Measurements from ENCODE around the gene PRPSAP2.
"Not testable (repeated sequence)": the region's sequence is repeated elsewhere in the genome, so short reads cannot be mapped to it uniquely, and the experiment has no call there.

PRPSAP2 gene

DNA sequence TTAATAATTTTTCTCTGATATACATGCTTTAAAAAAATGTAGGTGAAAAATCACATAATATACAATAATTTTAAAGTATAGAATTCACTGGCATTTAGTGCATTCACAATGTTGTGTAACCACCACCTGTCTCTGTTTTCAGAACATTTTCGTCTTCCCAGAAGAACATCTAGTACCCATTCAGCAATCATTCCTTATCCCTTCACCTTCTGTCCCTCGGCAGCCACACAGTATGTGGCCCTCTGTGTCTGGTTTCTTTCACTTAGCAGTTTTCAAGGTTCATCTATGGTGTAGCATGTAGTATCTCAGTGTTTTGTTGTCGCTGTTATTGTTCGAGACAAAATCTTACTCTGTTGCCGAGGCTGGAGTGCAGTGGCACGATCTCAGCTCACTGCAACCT is 33.6 kb downstream of the PRPSAP2 start:
- no peak for DNase-seq

DNA sequence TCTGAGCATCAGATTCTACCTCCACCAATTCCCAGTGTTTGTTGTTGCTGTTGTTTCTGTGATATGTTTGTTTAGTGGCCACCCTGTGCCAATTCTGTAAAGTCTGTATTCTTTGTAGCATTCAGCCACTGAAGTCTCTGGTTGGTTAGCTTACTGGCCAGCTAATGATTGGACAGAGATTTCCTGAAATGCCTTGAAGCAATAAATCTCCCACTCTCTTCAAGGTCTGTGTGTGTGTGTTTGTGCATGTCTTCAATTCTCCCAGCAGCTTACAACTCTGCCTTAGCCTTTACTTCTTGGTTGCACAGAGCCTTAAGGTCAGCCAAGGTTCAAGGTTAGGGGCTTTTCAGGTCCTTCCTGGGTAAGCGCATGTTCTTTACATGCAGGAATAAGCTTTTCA is 38.2 kb downstream of the PRPSAP2 start:
- no peak for DNase-seq

DNA sequence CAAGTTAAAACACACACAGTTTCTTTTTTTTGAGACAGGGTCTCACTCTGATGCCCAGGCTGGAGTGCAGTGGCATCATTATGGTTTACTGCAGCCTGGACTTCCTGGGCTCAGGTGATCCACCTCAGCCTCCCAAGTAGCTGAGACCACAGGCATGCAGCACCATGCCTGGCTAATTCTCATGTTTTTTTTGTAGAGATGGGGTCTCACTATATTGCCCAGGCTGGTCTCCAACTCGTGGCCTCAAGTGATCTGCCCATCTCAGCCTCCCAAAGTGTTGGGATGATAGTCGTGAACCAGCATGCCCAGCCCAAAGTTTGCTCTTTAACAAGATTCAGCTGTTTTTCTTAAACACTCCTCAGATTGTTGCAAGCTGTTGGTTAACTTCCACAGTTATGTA is 39.0 kb downstream of the PRPSAP2 start:
- no peak for DNase-seq

DNA sequence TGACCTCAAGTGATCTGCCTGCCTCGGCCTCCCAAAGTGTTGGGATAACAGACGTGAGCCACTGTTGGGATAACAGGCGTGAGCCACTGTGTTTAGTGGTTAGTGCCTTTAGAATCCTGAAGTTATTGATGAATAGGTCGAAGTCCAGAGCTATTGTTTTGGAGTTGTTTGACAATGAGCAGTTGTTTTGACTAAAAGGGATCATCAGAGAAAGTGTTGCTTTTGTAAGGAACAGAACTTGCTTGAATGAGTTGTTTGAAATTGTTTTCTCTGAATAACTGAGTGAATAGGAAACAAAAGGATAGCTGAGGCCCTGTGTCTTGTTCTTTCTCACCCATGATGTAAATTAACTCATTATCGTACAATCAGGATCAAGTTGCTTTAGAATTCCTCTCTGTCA is 46.6 kb downstream of the PRPSAP2 start:
- no peak for DNase-seq

DNA sequence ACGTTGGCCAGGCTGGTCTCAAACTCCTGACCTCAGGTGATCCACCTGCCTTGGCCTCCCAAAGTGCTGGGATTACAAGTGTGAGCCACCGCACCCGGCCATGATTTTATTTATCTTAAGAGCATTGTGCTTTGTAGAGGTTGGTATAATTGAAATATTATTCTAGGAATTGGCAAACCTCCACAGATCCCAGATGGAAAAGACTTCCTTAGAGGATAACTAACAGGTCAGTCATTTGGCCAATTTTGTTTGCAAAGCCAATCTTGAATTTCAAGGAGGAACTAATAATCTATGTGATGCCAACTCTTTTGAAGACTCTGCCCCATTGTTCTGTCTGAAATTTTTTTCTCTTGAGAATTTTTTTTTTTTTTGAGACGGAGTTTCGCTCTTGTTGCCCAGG is 47.3 kb downstream of the PRPSAP2 start:
- DNase-seq: no peak

DNA sequence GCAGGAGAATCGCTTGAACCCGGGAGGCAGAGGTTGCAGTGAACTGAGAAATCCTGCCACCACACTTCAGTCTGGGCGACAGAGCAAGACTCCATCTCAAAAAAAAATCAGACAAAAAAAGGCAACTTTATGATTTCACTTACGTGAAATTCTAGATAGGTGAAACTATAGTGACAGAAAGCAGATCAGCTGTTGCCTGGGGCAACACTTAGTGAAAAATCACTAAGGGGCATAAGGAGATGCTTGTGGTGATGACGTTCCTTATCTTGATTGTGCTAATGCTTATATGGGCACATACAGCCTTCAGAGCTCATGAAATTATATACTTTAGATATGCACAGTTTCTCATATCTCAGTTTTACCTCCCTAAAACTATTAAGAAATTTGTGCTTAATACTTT is 52.4 kb downstream of the PRPSAP2 start:
- DNase-seq: no peak

DNA sequence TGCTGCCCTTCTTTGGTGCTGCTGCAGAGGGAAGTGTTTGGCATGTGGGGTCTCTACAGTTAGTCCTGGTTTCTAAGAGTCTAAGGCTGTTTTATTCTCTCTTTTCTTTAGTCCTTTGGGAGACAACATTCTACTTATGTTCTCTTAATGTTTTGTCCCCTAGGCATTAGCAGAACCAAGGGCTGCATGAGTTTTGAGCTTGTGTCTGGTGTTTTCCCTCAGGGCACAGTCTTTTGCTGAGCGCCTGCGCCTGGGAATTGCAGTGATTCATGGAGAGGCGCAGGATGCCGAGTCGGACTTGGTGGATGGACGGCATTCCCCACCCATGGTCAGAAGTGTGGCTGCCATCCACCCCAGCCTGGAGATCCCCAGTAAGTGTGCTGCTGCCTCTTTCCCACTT is 53.0 kb downstream of the PRPSAP2 start:
- no peak for DNase-seq

DNA sequence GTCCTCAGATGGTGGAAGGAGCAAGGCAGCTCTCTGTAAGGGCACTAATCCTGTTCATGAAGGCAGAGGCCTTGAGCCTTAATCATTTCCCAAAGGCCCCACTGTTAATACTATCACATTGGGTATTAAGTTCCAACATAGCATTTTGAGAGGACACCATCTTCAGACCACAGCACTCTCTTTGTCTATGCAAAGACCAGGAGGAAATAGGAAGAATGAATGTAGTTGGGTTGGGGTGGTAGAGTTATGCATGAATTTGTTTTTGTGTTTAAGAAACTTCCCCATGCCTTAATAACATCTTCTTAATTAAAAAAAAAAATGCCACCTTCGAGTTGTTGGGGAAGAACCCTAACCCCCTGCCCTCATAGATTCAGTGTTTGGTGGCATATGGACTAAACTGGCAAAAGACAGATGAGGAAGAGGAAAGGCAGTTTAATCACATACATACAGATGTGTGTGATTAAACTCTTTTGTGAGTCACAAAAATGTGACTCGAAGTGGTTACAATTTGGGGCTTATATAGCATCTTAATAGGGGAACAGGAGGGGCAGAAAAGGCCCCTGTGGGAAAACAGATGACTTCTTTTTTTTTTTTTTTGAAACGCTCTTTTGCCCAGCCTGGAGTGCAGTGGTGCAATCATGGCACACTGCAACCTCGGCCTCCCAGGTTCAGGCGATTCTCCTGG is 59.0 kb downstream of the PRPSAP2 start:
- no peak for DNase-seq

DNA sequence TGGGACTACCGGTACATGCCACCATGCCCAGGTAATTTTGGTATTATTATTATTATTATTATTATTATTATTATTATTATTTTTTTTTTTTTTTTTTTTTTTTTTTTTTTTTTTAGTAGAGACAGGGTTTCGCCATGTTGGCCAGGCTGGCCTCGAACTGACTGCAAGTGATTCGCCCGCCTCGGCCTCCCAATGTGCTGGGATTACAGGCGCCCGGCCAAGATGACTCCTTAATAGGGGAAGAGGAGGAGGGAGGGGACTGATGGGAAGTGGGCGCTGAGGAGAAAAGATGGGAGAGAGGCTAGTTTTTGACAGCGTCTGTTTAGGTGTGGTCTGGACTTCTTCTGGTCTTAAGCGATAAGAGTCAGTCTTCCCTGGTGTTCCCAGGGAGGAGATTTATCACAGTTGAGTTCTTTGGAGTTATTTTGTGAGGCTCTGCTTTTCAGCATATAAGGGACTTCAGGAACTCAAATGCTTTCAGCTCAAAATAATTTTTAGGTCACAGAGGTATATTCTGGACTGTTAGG is 59.6 kb downstream of the PRPSAP2 start:
- no peak for DNase-seq

DNA sequence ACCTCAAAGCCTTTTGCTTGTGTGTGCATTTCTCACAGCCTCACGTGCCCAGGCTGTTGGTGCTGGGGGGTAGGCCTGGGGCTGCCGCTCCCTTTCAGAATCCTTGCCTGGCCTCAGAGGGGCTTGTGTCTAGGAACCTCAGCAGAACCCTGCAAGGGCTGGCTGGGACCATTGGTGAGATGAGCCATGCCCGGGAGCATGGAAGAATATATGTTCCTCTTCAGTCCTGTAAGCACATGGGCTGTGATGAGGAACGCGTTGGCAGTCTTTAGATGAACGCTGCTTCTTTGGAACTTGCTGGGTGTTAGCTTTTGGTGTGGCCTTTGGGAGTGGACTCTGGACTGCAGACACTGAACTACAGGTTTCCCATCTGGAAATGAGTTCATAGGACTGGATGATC is 62.0 kb downstream of the PRPSAP2 start:
- no peak for DNase-seq

DNA sequence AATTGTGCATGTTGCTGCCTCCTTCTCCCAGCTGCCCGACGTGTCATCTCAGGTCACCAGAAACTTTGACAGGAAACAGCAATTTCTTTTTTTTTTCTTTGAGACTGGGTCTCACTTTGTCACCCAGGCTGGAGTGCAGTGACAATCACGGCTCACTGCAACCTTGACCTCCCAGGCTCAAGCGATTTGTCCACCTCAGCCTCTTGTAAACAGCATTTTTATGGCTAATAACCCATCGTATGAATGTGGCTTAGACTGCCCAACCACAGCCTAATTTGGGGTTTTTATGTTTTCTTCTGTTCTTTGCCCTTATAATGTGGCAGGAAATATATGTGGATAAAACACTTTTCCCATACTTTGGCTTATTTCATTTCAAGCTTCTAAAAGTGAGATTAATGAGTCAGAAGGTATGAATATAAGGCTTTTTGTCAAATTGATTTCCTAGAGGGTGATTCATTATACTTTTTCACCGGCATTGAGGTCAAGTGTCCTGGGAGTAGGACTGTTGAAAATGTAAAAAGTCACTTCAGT is 63.0 kb downstream of the PRPSAP2 start:
- no peak for DNase-seq

DNA sequence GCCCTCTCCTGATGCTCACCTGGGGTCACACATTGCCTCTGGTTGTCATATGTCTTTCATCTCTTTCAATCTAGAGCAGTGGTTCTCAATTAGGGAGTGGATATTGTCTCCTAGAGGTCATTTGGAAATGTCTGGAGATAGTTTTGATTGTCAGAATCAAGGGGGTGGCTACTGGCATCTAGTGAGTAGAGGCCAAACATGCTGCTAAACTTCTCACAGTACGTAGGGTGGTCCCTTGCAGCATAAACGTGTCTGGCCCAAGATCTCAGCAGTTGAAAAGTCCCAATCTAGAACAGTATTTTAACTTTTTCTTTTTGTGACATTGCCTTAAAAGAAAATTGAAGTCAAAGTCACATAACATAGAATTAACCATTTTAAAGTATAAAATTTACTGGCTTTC is 63.6 kb downstream of the PRPSAP2 start:
- no peak for DNase-seq

DNA sequence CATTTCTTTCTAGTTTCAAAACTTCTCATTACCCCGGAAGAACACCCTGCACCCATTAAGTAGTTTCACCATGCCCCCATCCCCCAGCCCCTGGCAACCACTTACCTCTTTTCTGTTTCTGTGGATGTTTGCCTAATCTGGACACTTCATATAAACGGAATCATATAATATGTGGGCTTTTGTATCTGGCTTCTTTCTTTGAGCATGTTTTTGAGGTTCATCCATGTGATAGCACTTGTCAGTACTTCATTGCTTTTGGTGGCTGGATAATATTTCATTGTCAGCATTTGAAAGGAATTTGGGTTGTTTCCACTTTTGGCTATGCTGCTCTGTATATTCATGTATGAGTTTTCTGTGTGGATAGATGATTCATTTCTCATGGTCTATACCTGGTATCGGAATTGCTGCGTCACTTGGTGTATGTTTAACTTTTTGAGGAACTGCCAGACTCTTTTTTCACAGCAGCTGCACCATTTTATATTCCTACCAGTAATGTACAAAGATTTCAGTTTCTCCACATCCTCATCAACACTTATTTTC is 64.1 kb downstream of the PRPSAP2 start:
- no peak for DNase-seq

DNA sequence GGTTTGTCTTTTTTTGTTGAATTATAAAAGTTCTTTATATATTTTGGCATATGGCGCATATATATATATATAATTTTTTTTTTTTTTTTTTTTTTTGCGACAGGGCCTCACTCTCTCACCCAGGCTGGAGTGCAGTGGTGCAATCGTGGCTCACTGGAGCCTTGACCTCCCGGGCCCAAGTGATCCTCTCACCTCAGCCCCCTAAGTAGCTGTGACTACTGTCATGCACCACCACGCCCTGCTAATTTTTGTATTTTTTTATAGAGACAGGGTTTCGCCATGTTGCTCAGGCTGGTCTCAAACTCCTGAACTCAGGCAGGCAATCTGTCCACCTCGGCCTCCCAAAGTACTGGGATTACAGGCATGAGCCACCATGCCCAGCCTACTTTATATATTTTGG is 64.7 kb downstream of the PRPSAP2 start:
- not testable (repeated sequence) for DNase-seq

DNA sequence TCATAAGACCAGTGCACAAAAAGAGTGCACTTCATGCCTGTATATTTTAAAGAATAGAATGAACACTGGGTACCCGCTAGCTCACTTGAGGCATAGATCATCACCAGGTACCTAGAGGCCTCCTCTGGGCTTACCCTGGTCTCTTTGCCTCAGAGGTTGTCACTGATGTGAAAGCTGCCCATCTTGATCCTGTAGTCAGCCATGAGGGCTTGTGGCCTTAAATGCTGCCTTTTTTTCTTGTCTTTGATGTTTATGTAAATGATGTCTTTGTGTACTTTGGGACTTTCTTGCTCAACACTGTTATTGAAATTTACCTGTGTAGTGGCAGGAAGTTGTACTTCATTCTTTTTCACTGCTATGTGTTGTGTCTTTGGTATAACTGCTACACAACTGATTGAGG is 67.3 kb downstream of the PRPSAP2 start:
- DNase-seq: no peak

DNA sequence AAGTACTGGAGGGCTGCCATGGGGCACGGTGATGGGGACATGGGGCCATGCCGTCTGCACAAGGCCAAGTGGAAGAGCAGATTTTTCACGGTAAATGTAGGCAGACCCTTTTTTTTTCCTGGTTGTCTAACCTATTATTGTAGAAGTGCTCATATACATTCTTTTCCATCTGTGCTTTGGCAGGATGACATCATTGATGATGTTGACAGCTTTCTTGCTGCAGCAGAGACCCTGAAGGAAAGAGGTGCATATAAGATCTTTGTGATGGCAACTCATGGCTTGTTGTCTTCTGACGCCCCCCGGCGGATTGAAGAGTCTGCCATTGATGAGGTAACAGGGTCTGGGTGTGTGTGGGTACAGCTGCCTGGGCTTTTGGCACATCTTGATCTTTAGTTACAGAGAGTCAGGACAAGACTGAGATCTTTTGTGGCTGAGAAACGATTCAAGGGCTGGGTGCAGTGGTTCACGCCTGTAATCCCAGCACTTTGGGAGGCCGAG is 70.7 kb downstream of the PRPSAP2 start:
- no peak for DNase-seq

DNA sequence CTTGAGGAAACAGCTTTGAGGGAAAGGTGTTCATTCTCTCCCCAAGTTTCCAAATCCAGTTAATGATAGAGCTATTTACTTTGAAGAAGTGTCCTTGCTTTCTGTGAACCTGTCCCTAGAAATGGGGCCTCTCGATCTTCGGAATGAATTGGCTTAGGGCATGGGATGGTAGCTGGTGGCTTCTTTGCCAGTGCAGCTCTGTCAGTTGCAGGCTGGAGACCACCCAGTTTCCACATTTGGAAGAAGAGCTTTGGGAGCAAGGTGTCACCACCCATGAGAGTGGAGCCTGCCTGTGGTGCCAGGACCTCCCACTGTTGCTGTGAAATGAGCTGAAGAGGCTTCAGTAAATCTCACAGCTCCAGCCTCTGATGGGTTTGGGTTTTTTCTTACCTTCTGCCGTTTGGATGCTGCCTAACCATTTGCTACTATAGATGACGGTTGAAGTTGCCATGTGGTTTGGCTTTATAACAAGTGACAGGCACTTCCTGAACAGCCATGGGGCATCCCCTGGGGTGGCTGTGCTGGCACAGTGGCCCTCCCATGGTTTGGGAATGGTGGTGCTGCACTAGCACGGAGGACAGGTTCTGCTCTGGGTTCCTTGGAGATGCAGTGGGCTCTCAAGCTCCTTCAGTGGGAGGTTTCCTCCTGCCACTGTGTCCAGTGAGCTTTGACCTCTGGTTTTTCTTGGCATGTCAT is 74.6 kb downstream of the PRPSAP2 start:
- DNase-seq: no peak

DNA sequence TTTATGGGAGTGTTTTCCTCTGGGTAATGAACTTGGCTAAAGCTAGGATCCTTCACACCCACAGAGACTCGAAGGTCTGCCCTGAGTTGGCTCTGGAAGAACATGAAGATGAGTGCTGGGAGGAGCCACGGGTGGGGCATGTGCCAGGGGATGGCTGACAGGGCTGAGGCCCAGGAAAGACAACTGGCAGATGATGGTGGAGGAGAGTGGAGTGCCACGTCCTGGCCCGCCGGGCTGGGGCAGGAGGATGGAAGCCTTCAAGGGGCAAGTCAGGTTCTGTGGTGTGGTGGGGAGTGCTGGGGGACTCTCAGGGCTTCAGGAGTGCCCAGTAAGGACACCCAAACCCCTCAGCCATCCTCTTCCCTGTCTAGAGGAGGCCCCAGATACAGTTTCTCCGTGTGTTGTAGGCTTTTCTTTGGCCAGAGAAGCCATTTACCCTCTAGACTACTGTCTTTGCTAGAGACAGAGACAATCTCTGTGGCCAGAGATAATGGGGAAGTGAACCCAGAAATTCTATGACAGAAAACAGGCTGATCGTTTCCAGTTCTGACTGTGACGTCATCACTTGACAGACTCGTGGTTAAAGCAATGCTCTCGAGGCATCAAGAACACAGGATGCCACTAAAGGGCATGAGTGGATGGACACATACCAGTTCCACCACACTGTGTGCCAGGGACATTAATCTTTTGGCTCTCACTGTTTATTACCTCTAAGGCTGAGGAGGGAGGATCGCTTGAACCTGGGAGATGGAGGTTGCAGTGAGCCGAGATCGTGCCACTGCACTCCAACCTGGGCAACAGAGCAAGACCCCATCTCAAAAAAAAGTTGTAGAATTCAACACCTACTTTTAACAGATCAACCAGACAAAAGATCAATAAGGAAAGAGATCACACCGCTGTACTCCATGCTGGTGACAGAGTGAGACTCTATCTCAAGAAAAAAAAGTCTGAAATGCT is 75.4 kb downstream of the PRPSAP2 start:
- no peak for DNase-seq

DNA sequence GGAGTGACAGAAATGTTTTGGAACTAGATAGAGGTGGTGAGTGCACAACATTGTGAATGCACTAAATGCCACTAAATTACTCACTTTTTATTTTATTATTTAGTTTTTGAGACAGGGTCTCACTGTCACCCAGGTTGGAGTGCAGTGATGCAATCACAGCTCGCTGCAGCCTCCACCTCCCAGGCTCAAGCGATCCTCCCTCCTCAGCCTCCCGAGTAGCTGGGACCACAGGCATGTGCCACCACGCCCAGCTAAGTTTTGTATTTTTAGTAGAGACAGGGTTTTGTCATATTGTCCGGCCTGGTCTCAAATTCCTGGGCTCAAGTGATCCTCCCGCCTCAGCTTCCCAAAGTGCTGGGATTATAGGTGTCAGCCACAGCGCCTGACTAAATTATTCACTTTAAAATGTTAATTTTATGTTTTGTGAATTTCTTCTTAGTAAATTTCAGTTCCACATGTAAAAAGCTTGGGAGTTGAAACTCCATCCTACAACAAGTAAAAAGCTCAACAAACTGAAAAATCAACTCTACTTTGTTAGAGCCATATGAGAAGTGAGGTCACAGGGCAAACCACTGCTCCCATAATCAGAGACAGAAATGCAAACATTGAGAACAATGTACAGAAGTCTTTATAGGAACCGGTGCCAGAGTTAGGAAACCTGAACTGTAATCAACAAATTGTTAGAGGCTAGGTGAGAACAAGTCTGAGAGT is 80.2 kb downstream of the PRPSAP2 start:
- DNase-seq: no peak

DNA sequence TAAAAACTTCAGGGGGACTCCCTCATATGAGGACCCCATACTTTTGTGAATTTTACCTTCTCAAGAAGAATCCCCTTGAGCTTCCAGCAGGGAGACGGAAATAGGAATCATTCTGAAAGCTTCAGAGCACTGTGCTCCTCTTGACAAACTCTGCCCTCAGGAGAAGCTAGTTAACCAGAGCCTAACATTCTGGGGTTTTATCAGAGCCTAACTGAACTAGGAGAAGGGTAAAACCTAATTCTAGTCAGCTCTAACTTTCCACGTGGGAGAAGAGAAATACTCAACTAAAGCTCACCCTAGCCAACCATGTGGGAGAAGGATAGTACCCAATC is 80.7 kb downstream of the PRPSAP2 start:
- no peak for DNase-seq

DNA sequence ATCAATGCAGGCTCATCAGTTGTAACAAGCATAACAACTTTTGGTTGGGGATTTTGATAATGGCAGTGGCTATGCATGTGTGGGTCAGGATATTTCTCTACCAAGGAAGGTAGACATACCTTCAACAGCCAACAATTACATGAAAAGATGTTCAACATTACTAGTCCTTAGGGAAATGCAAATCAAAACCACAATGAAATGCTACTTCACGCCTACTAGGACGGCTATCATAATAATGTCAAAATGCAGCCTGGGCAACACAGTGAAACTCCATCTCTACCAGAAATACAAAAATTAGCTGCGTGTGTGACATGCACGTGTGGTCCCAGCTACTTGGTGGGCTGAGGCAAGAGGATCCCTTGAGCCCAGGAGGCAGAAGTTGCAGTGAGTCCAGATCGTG is 86.7 kb downstream of the PRPSAP2 start:
- no peak for DNase-seq

DNA sequence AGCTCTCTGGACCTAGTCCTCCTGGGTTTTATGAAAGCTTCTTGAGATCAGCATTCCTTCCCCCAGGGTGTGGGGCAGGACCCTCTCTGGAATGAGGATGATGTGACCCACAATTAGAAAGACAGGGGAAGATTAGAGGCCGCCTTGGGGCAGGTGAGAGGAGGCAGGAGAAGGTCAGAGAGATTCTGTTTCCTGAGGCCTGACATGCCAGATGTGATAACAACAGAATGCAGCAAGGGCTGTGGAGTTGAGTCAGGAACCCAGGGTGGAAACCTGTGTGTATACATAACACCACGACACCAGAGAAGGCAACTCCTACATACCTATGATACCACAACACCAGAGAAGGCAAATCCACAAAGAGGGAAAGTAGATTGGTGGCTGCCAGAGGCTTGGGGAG is 88.6 kb downstream of the PRPSAP2 start:
- DNase-seq: no peak
